Fibroblast of lung (primary cell): Measurements from ENCODE around the gene RSAD1. TPM values are rescaled to one million over a fixed set of nuclear protein-coding genes. Genes with fewer than 3 reads are reported as not detected.

Experiments
- DNase-seq, 2 donors: peaks; one replicate each; pipeline versions ENCODE4 v3.0.0 to v3.0.0-alpha.2; 2010; ENCODE audit warnings: low read depth in 2 of 2
- H2AFZ ChIP-seq: 2 replicates; pipeline ENCODE4 v1.5.1; 2012; ENCODE audit warnings: low read length, control low read depth, inconsistent platforms
- H3K27ac ChIP-seq: 2 replicates; pipeline ENCODE4 v1.5.1; 2011; ENCODE audit warnings: low read length, control low read depth; ENCODE audit not compliant: insufficient read depth
- H3K27me3 ChIP-seq: 2 replicates; pipeline ENCODE4 v1.5.1; 2011; ENCODE audit warnings: mild to moderate bottlenecking, low read length; ENCODE audit not compliant: control insufficient read depth, insufficient read depth
- H3K36me3 ChIP-seq: 2 replicates; pipeline ENCODE4 v1.5.1; 2011; ENCODE audit warnings: low read length; ENCODE audit not compliant: control insufficient read depth, insufficient read depth
- H3K4me1 ChIP-seq: 2 replicates; pipeline ENCODE4 v1.5.1; 2011; ENCODE audit warnings: low read length; ENCODE audit not compliant: control insufficient read depth, insufficient read depth; ENCODE audit errors: extremely low read depth
- H3K4me2 ChIP-seq: 2 replicates; pipeline ENCODE4 v1.5.1; 2011; ENCODE audit warnings: low read length, control low read depth; ENCODE audit not compliant: insufficient read depth; ENCODE audit errors: extremely low read depth
- H3K4me3 ChIP-seq, 4 experiments: fragments of 200-600 bp in 1 of 4; sonication (generic) in 1 of 4; replicated peaks in 1 of 4; 2 replicates each; pipeline ENCODE4 v1.5.1; 2011 to 2016; ENCODE audit warnings: low read length in 4 of 4, low read depth in 3 of 4, mild to moderate bottlenecking in 3 of 4, control low read depth in 2 of 4, inconsistent platforms in 1 of 4, mixed read lengths in 1 of 4; ENCODE audit not compliant: insufficient read depth in 1 of 4; ENCODE audit errors: control extremely low read depth in 1 of 4
- H3K79me2 ChIP-seq: 2 replicates; pipeline ENCODE4 v1.5.1; 2012; ENCODE audit warnings: mild to moderate bottlenecking, low read length, inconsistent platforms; ENCODE audit not compliant: control insufficient read depth, insufficient read depth
- H3K9ac ChIP-seq: 2 replicates; pipeline ENCODE4 v1.5.1; 2011; ENCODE audit warnings: mild to moderate bottlenecking, low read length, control low read depth; ENCODE audit not compliant: insufficient read depth
- H3K9me3 ChIP-seq: 2 replicates; pipeline ENCODE4 v1.5.1; 2012; ENCODE audit warnings: low read depth, low read length; ENCODE audit not compliant: control insufficient read depth, insufficient read depth
- H4K20me1 ChIP-seq: 2 replicates; pipeline ENCODE4 v1.5.1; 2011; ENCODE audit warnings: low read length; ENCODE audit not compliant: control insufficient read depth, insufficient read depth; ENCODE audit errors: extremely low read depth
- EZH2 ChIP-seq: IDR thresholded peaks from 2 replicates; pipeline ENCODE4 v1.5.1; 2012; ENCODE audit warnings: low read length, control low read depth, mild to moderate bottlenecking; ENCODE audit errors: missing control alignments
- polyA plus RNA-seq, 2 donors: library from polyadenylated mRNA; depleted of rRNA in 1 of 2; stranded (reverse) in 1 of 2; unstranded in 1 of 2; fragments of >200 nt; gene quantifications; 2 replicates each; pipeline ENCODE4 v1.2.1, GENCODE V29; 2011 to 2012; ENCODE audit warnings: missing spikeins in 1 of 2
- total RNA-seq: library from RNA; depleted of rRNA; stranded (reverse); fragments of >200 nt; gene quantifications from 2 replicates; pipeline ENCODE4 v1.2.1, GENCODE V29; 2014
- TF ChIP-seq, protein P1 (sequence below), 2 donors: IDR thresholded peaks in 1 of 2; conservative IDR thresholded peaks in 1 of 2; 1 replicate in 1 of 2; 2 replicates in 1 of 2; pipeline ENCODE4 v1.5.1; 2011 to 2012; ENCODE audit warnings: low read length in 2 of 2, control low read depth in 1 of 2, inconsistent platforms in 1 of 2, low read depth in 1 of 2, mild to moderate bottlenecking in 1 of 2

Gene RSAD1
- total and polyA plus RNA-seq, 2 donors (not counting 1 experiment from before 2014, with no cell fraction given): 12.5 to 28.4 TPM

DNA sequence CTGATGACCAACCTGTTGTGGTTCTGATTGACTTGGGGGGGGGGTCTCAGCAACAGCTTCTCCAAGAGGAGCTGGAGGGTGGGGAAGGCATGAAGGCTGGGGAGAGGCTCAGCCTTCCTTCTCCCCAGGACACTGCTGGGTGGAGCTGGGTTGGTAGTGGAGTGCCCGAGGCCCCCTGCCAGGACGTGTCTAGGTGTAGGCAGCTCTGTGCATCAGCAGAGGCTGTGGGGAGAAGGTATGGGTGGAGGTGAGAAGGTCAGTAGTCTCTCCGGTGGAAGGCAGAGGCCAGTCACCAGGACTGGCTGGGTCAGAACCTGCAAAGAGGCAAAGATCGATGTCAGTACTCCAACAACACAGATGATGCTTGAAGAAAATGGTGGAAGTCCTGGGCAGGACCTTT, 13.9 kb upstream of the RSAD1 start:
- peaks cover 20% of the 10 kb centered on the region for H3K27me3 ChIP-seq
- H2AFZ ChIP-seq: no peak overlapping the region
- H3K27ac ChIP-seq: no peak overlapping the region
- H3K4me3 ChIP-seq: no peak overlapping the region
- no peak overlapping the region for H3K4me2 ChIP-seq
- no peak overlapping the region for H3K9ac ChIP-seq
- no peaks in the 10 kb centered on the region for H3K9me3 ChIP-seq
- TF ChIP-seq, protein P1, sequence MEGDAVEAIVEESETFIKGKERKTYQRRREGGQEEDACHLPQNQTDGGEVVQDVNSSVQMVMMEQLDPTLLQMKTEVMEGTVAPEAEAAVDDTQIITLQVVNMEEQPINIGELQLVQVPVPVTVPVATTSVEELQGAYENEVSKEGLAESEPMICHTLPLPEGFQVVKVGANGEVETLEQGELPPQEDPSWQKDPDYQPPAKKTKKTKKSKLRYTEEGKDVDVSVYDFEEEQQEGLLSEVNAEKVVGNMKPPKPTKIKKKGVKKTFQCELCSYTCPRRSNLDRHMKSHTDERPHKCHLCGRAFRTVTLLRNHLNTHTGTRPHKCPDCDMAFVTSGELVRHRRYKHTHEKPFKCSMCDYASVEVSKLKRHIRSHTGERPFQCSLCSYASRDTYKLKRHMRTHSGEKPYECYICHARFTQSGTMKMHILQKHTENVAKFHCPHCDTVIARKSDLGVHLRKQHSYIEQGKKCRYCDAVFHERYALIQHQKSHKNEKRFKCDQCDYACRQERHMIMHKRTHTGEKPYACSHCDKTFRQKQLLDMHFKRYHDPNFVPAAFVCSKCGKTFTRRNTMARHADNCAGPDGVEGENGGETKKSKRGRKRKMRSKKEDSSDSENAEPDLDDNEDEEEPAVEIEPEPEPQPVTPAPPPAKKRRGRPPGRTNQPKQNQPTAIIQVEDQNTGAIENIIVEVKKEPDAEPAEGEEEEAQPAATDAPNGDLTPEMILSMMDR (conservative IDR thresholded peaks at IDR 0.05 in 1 of 2, IDR thresholded peaks at IDR 0.05 in 1 of 2; ENCODE audit: low read depth in 1 of 2, low read length in 2 of 2): no peak
- no peak for TF ChIP-seq EZH2
- H3K4me1 ChIP-seq: no peaks in the 10 kb centered on the region
- no peak for DNase-seq
- no peaks in the 10 kb centered on the region for H4K20me1 ChIP-seq
- no peaks in the 10 kb centered on the region for H3K79me2 ChIP-seq
- no peaks in the 10 kb centered on the region for H3K36me3 ChIP-seq

DNA sequence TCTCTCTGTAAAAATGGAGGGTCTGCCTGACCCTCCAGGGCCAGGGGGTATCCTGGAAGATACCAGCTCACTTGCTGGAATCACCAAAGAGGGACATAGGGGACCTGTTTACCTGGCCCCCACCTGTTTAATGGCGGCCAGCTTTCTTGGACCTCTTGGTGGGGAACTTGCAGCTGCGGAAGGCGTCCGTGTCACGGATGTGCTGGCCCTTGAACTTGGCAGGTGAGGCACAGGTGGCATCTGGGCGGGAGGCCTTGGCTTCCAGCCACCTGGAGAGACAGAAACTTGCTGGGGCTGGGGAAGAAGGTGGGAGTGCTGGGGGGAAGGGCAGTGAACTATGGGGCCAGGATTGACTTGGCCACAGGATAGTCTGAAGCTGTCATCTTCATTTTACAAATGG, 13.5 kb upstream of the RSAD1 start:
- Histone ChIP-seq H3K9ac (no peak overlapping the region), H2AFZ (no peak overlapping the region), H3K79me2 (no peaks in the 10 kb centered on the region), H3K4me1 (no peaks in the 10 kb centered on the region), H3K27ac (no peak overlapping the region), H3K9me3 (no peaks in the 10 kb centered on the region), H4K20me1 (no peaks in the 10 kb centered on the region), H3K4me3 (no peak overlapping the region), H3K27me3 (peaks cover 20% of the 10 kb centered on the region), H3K36me3 (no peaks in the 10 kb centered on the region), H3K4me2 (no peak overlapping the region)
- no peak for TF ChIP-seq EZH2
- TF ChIP-seq, protein P1 (conservative IDR thresholded peaks at IDR 0.05 in 1 of 2, IDR thresholded peaks at IDR 0.05 in 1 of 2; ENCODE audit: low read depth in 1 of 2, low read length in 2 of 2): no peak
- DNase-seq: no peak

DNA sequence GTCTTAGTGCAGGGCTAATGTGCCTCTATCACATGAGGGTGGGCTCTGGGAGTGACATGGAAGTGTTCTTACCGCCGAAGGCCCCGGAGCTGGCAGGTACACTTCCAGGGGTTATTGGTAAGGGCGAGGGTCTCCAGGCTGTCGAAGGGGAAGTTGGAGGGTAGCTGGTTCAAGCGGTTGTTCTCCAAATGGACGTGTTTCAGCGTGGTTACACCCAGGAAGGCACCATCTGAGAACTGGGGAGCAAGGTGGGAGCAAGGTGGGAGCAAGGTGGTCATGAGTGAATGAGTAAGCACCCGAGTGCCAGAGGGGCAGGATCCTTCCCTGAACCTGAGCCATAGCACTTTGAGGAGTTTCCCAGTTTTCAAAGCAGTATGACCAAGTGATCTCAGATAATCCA, 13.0 kb upstream of the RSAD1 start:
- Histone ChIP-seq H2AFZ (no peak overlapping the region), H3K27ac (no peak overlapping the region), H4K20me1 (no peaks in the 10 kb centered on the region), H3K9me3 (no peaks in the 10 kb centered on the region), H3K79me2 (no peaks in the 10 kb centered on the region), H3K4me2 (no peak overlapping the region), H3K36me3 (no peaks in the 10 kb centered on the region), H3K4me3 (no peak overlapping the region), H3K9ac (no peak overlapping the region), H3K27me3 (peaks cover 20% of the 10 kb centered on the region), H3K4me1 (no peaks in the 10 kb centered on the region)
- TF ChIP-seq, protein P1 (conservative IDR thresholded peaks at IDR 0.05 in 1 of 2, IDR thresholded peaks at IDR 0.05 in 1 of 2; ENCODE audit: low read depth in 1 of 2, low read length in 2 of 2): no peak
- TF ChIP-seq EZH2: no peak
- DNase-seq: no peak
